Measurements from ENCODE around the gene PAFAH1B2. TPM values are rescaled to one million over a fixed set of nuclear protein-coding genes. Genes with fewer than 3 reads are reported as not detected.
A peak's percentile ranks its signal among the peaks of the same experiment; 100 is the strongest.

PAFAH1B2 gene
- total and polyA plus RNA-seq, 2 of the 8 experiments (the other 6 are each of a cell fraction or from before 2014, with no cell fraction given): 38.2 to 161 TPM

DNA sequence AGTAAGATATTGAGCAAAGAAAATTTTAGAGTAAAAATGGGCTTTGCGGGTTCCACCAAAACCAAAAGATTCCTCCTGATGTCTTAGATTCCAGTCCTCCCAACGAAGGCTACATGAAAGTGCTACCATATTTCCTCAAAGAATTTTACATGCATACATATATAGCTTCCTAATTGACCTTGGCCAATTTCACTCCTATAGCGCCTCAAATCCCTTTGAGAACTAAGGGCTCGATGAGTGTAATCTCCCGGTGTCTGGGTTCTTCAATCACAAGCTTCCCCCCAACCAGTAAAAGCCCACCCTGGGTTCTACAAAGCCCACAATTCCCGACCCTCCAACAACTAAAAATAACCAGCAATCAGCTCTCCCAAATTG, 47.1 kb upstream of the PAFAH1B2 start:
- peak overlapping the region; percentile 82 to 95 (median 90) for H3K4me3 ChIP-seq (ENCODE audit: extremely low read depth in 1 of 4, insufficient read depth in 2 of 4, low read depth in 3 of 4, low read length in 4 of 4)
- no peak overlapping the region for H4K5ac ChIP-seq (ENCODE audit: insufficient read length, low read depth, low read length)
- no peak overlapping the region for H2BK20ac ChIP-seq (ENCODE audit: low read length)
- no peak overlapping the region for H2AK5ac ChIP-seq (ENCODE audit: low read depth, low read length)
- CTCF ChIA-PET (ENCODE audit: partially characterized antibody): interaction anchor here (0.9 to 2.6 kb wide), 8 partner anchors 9 to 306 kb away, joined by 3 to 22 read pairs (median 3); no protein-coding TSS in a partner anchor
- no peaks in the 10 kb centered on the region; a peak in 1 of 8 replicates for H3K36me3 ChIP-seq (ENCODE audit: control insufficient read depth in 2 of 4, insufficient read depth in 4 of 4, low read length in 3 of 4)
- no peaks in the 10 kb centered on the region for H3K27me3 ChIP-seq (replicated peaks in 1 of 4; ENCODE audit: control insufficient read depth in 3 of 4, extremely low read depth in 1 of 4, insufficient read depth in 3 of 4, low read length in 3 of 4)
- H3K23me2 ChIP-seq (ENCODE audit: low read depth, low read length): no peaks in the 10 kb centered on the region; the same call in 1 of the 2 replicates
- peaks cover 5 to 15% (median 10%) of the 10 kb centered on the region in 4 experiments; a peak in 6 of 7 replicates for H3K4me1 ChIP-seq (replicated peaks in 1 of 4; ENCODE audit: control insufficient read depth in 3 of 4, insufficient read depth in 4 of 4, low read length in 3 of 4)
- FAIRE-seq (no peak), DNase-seq (ENCODE audit: low read depth in 1 of 2, low spot score in 2 of 2) (no peak)
- H3K4ac ChIP-seq (replicated peaks; ENCODE audit: insufficient read length, low read depth, low read length): no peak overlapping the region
- no peak overlapping the region for H3K56ac ChIP-seq (replicated peaks; ENCODE audit: insufficient read length, low read depth, low read length)
- peaks cover 7 to 14% of the 10 kb centered on the region in 2 experiments for H4K20me1 ChIP-seq (replicated peaks in 1 of 2; ENCODE audit: control insufficient read depth in 1 of 2, insufficient read depth in 2 of 2, low read length in 2 of 2)
- H3K23ac ChIP-seq (ENCODE audit: insufficient read length): no peak overlapping the region
- no peak overlapping the region for H3K14ac ChIP-seq (ENCODE audit: insufficient read length)
- H3K79me2 ChIP-seq (ENCODE audit: control insufficient read depth in 1 of 2, insufficient read depth in 2 of 2, low read length in 2 of 2): peaks cover 11 to 58% of the 10 kb centered on the region in 2 experiments
- WGBS, 2 experiments (ENCODE audit: extremely low coverage in 1 of 2, insufficient coverage in 1 of 2, insufficient read length in 1 of 2, insufficient replicate concordance in 2 of 2, low coverage in 1 of 2, low lambda C conversion rate in 2 of 2, missing lambda C conversion rate in 1 of 2): 53% methylated on average over 6 of the region's 6 CpGs; no CpG with 5 or more reads in 1 of the 2 experiments
- H2BK12ac ChIP-seq (ENCODE audit: low read depth, low read length): no peak overlapping the region; the same call in 1 of the 2 replicates
- no peak overlapping the region for H2BK5ac ChIP-seq (ENCODE audit: low read depth, low read length)
- peak overlapping the region in 1 of 4 experiments; percentile 76; a peak in 3 of 7 replicates for H3K9ac ChIP-seq (replicated peaks in 1 of 4; ENCODE audit: extremely low read depth in 1 of 4, low read depth in 3 of 4, low read length in 3 of 4)
- H2BK15ac ChIP-seq (ENCODE audit: low read length): no peak overlapping the region
- no peak overlapping the region for H4K91ac ChIP-seq (replicated peaks; ENCODE audit: insufficient read length, low read length)
- peak overlapping the region; percentile 55 to 84 for H3K4me2 ChIP-seq (ENCODE audit: insufficient read depth in 1 of 2, low read depth in 2 of 2, low read length in 2 of 2)
- H3K27ac ChIP-seq (ENCODE audit: low read depth, low read length): no peak overlapping the region
- H3K18ac ChIP-seq (ENCODE audit: extremely low read depth, low read length): no peak overlapping the region
- H4K8ac ChIP-seq (ENCODE audit: extremely low read depth, insufficient read depth, low read length): no peak overlapping the region
- H3K79me1 ChIP-seq (ENCODE audit: low read depth, low read length): peaks cover 4% of the 10 kb centered on the region
- no peak overlapping the region for H2AFZ ChIP-seq (ENCODE audit: low read length)
- POLR2A ChIA-PET (ENCODE audit: partially characterized antibody): interaction anchor here (0.5 to 3.1 kb wide), 9 partner anchors 9 to 1583 kb away, joined by 3 to 13 read pairs (median 4); partner anchors contain the start of genes PAFAH1B2 and ZPR1
- H3K9me3 ChIP-seq (ENCODE audit: insufficient read depth in 2 of 2, low read depth in 1 of 2, low read length in 1 of 2): no peaks in the 10 kb centered on the region
- no peak overlapping the region for H2BK120ac ChIP-seq (replicated peaks; ENCODE audit: low read depth, low read length)
- TF ChIP-seq, protein P1, sequence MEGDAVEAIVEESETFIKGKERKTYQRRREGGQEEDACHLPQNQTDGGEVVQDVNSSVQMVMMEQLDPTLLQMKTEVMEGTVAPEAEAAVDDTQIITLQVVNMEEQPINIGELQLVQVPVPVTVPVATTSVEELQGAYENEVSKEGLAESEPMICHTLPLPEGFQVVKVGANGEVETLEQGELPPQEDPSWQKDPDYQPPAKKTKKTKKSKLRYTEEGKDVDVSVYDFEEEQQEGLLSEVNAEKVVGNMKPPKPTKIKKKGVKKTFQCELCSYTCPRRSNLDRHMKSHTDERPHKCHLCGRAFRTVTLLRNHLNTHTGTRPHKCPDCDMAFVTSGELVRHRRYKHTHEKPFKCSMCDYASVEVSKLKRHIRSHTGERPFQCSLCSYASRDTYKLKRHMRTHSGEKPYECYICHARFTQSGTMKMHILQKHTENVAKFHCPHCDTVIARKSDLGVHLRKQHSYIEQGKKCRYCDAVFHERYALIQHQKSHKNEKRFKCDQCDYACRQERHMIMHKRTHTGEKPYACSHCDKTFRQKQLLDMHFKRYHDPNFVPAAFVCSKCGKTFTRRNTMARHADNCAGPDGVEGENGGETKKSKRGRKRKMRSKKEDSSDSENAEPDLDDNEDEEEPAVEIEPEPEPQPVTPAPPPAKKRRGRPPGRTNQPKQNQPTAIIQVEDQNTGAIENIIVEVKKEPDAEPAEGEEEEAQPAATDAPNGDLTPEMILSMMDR (IDR thresholded peaks at IDR 0.05; ENCODE audit: control extremely low read depth in 1 of 3, insufficient read depth in 1 of 3, low read depth in 1 of 3, low read length in 3 of 3): no peak
- TF ChIP-seq, protein P2, sequence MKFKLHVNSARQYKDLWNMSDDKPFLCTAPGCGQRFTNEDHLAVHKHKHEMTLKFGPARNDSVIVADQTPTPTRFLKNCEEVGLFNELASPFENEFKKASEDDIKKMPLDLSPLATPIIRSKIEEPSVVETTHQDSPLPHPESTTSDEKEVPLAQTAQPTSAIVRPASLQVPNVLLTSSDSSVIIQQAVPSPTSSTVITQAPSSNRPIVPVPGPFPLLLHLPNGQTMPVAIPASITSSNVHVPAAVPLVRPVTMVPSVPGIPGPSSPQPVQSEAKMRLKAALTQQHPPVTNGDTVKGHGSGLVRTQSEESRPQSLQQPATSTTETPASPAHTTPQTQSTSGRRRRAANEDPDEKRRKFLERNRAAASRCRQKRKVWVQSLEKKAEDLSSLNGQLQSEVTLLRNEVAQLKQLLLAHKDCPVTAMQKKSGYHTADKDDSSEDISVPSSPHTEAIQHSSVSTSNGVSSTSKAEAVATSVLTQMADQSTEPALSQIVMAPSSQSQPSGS (IDR thresholded peaks at IDR 0.05; ENCODE audit: low read length): no peak
- TF ChIP-seq NANOG (IDR thresholded peaks at IDR 0.05; ENCODE audit: insufficient read depth, low read depth, low read length, poor library complexity, severe bottlenecking) (no peak), TBP (IDR thresholded peaks at IDR 0.05; ENCODE audit: low read depth, low read length) (no peak), EP300 (IDR thresholded peaks at IDR 0.05; ENCODE audit: borderline replicate concordance in 1 of 2, low read depth in 2 of 2, low read length in 2 of 2) (no peak), CHD1 (IDR thresholded peaks at IDR 0.05; ENCODE audit: low read depth, low read length) (no peak), CTBP2 (IDR thresholded peaks at IDR 0.05; ENCODE audit: borderline replicate concordance, insufficient read depth, insufficient read length, low read length) (no peak), SP4 (IDR thresholded peaks at IDR 0.05; ENCODE audit: low read length) (no peak), TEAD4 (IDR thresholded peaks at IDR 0.05; ENCODE audit: low read depth, low read length) (no peak)

Data from H1 (cell line).